Endothelial cell of umbilical vein (primary cell): ENCODE data around the gene MYBBP1A. TPM values are rescaled to one million over a fixed set of nuclear protein-coding genes. Genes with fewer than 3 reads are reported as not detected.

Experiments
- BruUV-seq: library from RNA; stranded (reverse); fragments of 400-500 nt; replicated peaks from 2 replicates; lab custom pipeline; 2021; lab: Mats Ljungman, UMichigan
- CTCF ChIA-PET: fragments of 300-600, 350-600 bp; sonication (Branson Sonifier 250); formaldehyde crosslinking; loops from one replicate; lab custom pipeline; 2021; ENCODE audit warnings: antibody characterized with exemption, inconsistent platforms; lab: Charles Lee
- POLR2A ChIA-PET: fragments of 300-600, 350-600 bp; sonication (Branson Sonifier 250); formaldehyde crosslinking; loops from one replicate; lab custom pipeline; 2021; ENCODE audit warnings: antibody characterized with exemption, inconsistent platforms; lab: Charles Lee
- DNase-seq: peaks from one replicate; pipeline ENCODE4 v3.0.0-alpha.2; 2011; ENCODE audit warnings: low read depth, low spot score
- FAIRE-seq: peaks from 2 replicates; lab custom pipeline; 2011; peaks lifted over from hg19 to GRCh38; lab: Jason Lieb, UNC
- H2AFZ ChIP-seq: 2 replicates; pipeline ENCODE4 v1.6.0; 2012; ENCODE audit warnings: low read depth, low read length, control low read depth, inconsistent platforms
- H3K27ac ChIP-seq: 2 replicates; pipeline ENCODE4 v1.5.1; 2011; ENCODE audit warnings: low read depth, mild to moderate bottlenecking, control low read depth, low read length, moderate library complexity; ENCODE audit not compliant: insufficient read depth
- H3K27me3 ChIP-seq, 2 experiments: 2 replicates each; pipeline versions ENCODE4 v1.6.0 to v1.6.1; 2011; ENCODE audit warnings: low read length in 2 of 2, mixed read lengths in 1 of 2; ENCODE audit not compliant: control insufficient read depth in 2 of 2, insufficient read depth in 2 of 2
- H3K36me3 ChIP-seq, 2 experiments: 2 replicates in 1 of 2; 3 replicates in 1 of 2; pipeline ENCODE4 v1.5.1; 2011; ENCODE audit warnings: low read length in 2 of 2, mild to moderate bottlenecking in 1 of 2, moderate library complexity in 1 of 2; ENCODE audit not compliant: control insufficient read depth in 2 of 2, insufficient read depth in 2 of 2; ENCODE audit errors: extremely low read depth in 1 of 2
- H3K4me1 ChIP-seq: 3 replicates; pipeline ENCODE4 v1.5.1; 2011; ENCODE audit warnings: mild to moderate bottlenecking, low read length; ENCODE audit not compliant: control insufficient read depth, insufficient read depth; ENCODE audit errors: extremely low read depth
- H3K4me2 ChIP-seq: 2 replicates; pipeline ENCODE4 v1.6.1; 2011; ENCODE audit warnings: low read length, control low read depth, mixed read lengths; ENCODE audit not compliant: insufficient read depth
- H3K4me3 ChIP-seq, 3 experiments: fragments of 200-600 bp in 1 of 3; sonication (generic), shearing (Covaris generic) in 1 of 3; replicated peaks in 1 of 3; 2 replicates each; pipeline ENCODE4 v1.5.1; 2011 to 2016; ENCODE audit warnings: control low read depth in 3 of 3, low read length in 3 of 3, mild to moderate bottlenecking in 2 of 3, inconsistent platforms in 1 of 3, low read depth in 1 of 3, moderate library complexity in 1 of 3; ENCODE audit not compliant: insufficient read depth in 1 of 3
- H3K79me2 ChIP-seq: 2 replicates; pipeline ENCODE4 v1.6.0; 2012; ENCODE audit warnings: low read length, inconsistent platforms; ENCODE audit not compliant: control insufficient read depth, insufficient read depth
- H3K9ac ChIP-seq: replicated peaks from 2 replicates; pipeline ENCODE3; 2011; ENCODE audit warnings: low read length, control low read depth; ENCODE audit not compliant: insufficient read depth; ENCODE audit errors: extremely low read depth
- H3K9me1 ChIP-seq: replicated peaks from 3 replicates; pipeline ENCODE4 v1.6.0; 2011; ENCODE audit warnings: mild to moderate bottlenecking, low read length; ENCODE audit not compliant: control insufficient read depth, insufficient read depth; ENCODE audit errors: extremely low read depth
- H3K9me3 ChIP-seq: replicated peaks from 2 replicates; pipeline ENCODE4 v1.5.1; 2012; ENCODE audit warnings: low read length, inconsistent platforms; ENCODE audit not compliant: control insufficient read depth, insufficient read depth
- H4K20me1 ChIP-seq: replicated peaks from 2 replicates; pipeline ENCODE3; 2011; ENCODE audit warnings: mild to moderate bottlenecking, low read length; ENCODE audit not compliant: control insufficient read depth, insufficient read depth; ENCODE audit errors: extremely low read depth
- EZH2 ChIP-seq: IDR thresholded peaks from 2 replicates; pipeline ENCODE4 v1.6.1; 2012; ENCODE audit warnings: borderline replicate concordance, low read depth, mild to moderate bottlenecking, moderate library complexity, low read length, inconsistent platforms; ENCODE audit not compliant: severe bottlenecking
- FOS ChIP-seq: IDR thresholded peaks from 2 replicates; pipeline ENCODE4 v1.6.1; 2011; ENCODE audit warnings: mild to moderate bottlenecking, low read length, moderate library complexity, borderline replicate concordance; ENCODE audit not compliant: insufficient read depth
- GATA2 ChIP-seq: IDR thresholded peaks from 2 replicates; pipeline ENCODE4 v1.7.0; 2011; ENCODE audit warnings: low read depth, mild to moderate bottlenecking, moderate library complexity, mixed read lengths, low read length; ENCODE audit not compliant: insufficient read length, insufficient read depth
- JUN ChIP-seq: IDR thresholded peaks from 2 replicates; pipeline ENCODE4 v1.6.1; 2011; ENCODE audit warnings: borderline replicate concordance, low read depth; ENCODE audit not compliant: insufficient read length, insufficient read depth
- MYC ChIP-seq: IDR thresholded peaks from one replicate; pipeline ENCODE4 v1.6.1; 2011; ENCODE audit warnings: mild to moderate bottlenecking, low read depth, low read length
- POLR2A ChIP-seq: IDR thresholded peaks from 2 replicates; pipeline ENCODE4 v1.6.1; 2012; ENCODE audit warnings: low read depth, mild to moderate bottlenecking, control low read depth, low read length
- POLR2AphosphoS5 ChIP-seq: IDR thresholded peaks from 2 replicates; pipeline ENCODE4 v1.6.1; 2012; ENCODE audit warnings: low read depth, mild to moderate bottlenecking, control low read depth, low read length, moderate library complexity; ENCODE audit not compliant: insufficient read depth
- dilution Hi-C: fragments of 300-500 bp; cut with MboI; formaldehyde crosslinking; loops from one replicate; pipeline ENCODE4 v1.15.0; 2019; ENCODE audit warnings: low sequenced_read_pairs; ENCODE audit not compliant: extremely low pct_ligation_motif_present
- intact Hi-C: fragments of 100-400 bp; cut with micrococcal nuclease; formaldehyde crosslinking; loops from one replicate; pipeline ENCODE4 v1.10.0; 2022
- polyA plus RNA-seq, 4 experiments: library from polyadenylated mRNA; depleted of rRNA in 3 of 4; stranded (reverse) in 3 of 4; unstranded in 1 of 4; fragments of >200 nt; gene quantifications; 2 replicates each; pipeline versions ENCODE4 v1.2.1 to v1.2.3, GENCODE V29; 2011 to 2012; ENCODE audit warnings: missing spikeins in 1 of 4
- total RNA-seq: library from RNA; stranded (reverse); gene quantifications from 2 replicates; pipeline ENCODE4 v1.2.3, GENCODE V29; 2021
- TF ChIP-seq, protein P1 (sequence below): IDR thresholded peaks from 2 replicates; pipeline ENCODE4 v1.6.1; 2011; ENCODE audit not compliant: insufficient read depth, insufficient read length
- TF ChIP-seq, protein P2 (sequence below), 2 donors: IDR thresholded peaks; 1 replicate in 1 of 2; 2 replicates in 1 of 2; pipeline ENCODE4 v1.5.1; 2011; ENCODE audit warnings: low read length in 2 of 2, mild to moderate bottlenecking in 2 of 2, moderate library complexity in 2 of 2, control low read depth in 1 of 2, inconsistent platforms in 1 of 2, low read depth in 1 of 2; ENCODE audit not compliant: insufficient read depth in 1 of 2; ENCODE audit errors: extremely low read depth in 1 of 2

MYBBP1A gene
- total and polyA plus RNA-seq, 2 donors (not counting 3 experiments of a cell fraction or from before 2014, with no cell fraction given), result 26.8 to 79.2 TPM

DNA sequence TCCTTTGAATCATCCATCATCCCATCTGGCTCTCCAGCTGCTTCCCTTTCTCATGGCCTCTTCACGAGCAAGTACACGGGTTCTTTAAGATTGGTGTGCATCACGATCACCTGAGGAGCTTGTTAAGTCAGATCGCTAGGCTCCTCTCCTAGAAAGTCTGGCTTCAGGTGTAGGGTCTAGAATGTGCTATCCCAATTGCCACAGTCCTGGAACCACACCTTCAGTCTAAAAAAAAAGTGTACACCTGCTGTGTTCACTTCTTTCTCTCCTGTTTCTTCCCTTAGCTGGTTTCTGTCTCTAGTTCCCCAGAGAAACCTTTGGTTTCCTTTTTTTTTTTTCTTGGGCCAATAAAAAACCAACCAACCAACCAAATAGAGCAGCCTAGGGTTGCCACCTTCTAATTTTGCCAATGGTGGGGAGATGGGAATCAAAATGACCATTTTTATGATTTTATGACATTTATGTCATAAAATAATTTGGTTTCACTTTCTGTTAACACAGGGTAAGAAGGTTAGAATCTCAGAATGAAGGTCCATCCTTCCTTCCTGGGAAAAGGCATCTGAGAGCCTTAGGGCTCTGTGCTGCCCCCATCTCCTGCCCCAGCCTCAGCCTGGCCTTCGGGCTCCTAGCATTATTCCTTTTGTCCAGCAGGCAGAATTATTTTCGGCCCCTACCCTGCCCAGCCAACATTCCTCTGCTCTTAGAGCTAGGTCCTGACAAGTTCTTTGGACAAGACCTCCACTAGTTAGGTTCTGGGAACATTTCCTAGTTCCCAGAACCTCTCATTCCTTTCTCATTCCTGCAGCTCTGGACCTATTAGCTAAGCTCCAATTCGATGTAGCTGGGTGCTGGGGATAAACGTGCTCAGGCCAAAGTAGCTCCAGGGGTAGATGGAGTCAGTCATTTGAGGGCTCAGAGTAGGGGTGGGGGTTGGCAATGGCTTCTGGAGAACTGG, 7.1 kb upstream of the MYBBP1A start:
- Histone ChIP-seq H4K20me1 (no peaks in the 10 kb centered on the region), H3K4me2 (no peak overlapping the region), H3K9ac (no peak overlapping the region), H2AFZ (no peak overlapping the region), H3K79me2 (no peaks in the 10 kb centered on the region), H3K9me3 (no peaks in the 10 kb centered on the region), H3K36me3 (no peaks in the 10 kb centered on the region), H3K4me1 (no peaks in the 10 kb centered on the region), H3K9me1 (no peaks in the 10 kb centered on the region), H3K27ac (no peak overlapping the region), H3K4me3 (no peak overlapping the region), H3K27me3 (peaks cover 0 to 1% of the 10 kb centered on the region in 2 experiments)
- TF ChIP-seq, protein P1, sequence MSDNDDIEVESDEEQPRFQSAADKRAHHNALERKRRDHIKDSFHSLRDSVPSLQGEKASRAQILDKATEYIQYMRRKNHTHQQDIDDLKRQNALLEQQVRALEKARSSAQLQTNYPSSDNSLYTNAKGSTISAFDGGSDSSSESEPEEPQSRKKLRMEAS, result no peak
- TF ChIP-seq POLR2AphosphoS5, result no peak
- TF ChIP-seq GATA2, result no peak
- TF ChIP-seq EZH2, result no peak
- TF ChIP-seq, protein P2, sequence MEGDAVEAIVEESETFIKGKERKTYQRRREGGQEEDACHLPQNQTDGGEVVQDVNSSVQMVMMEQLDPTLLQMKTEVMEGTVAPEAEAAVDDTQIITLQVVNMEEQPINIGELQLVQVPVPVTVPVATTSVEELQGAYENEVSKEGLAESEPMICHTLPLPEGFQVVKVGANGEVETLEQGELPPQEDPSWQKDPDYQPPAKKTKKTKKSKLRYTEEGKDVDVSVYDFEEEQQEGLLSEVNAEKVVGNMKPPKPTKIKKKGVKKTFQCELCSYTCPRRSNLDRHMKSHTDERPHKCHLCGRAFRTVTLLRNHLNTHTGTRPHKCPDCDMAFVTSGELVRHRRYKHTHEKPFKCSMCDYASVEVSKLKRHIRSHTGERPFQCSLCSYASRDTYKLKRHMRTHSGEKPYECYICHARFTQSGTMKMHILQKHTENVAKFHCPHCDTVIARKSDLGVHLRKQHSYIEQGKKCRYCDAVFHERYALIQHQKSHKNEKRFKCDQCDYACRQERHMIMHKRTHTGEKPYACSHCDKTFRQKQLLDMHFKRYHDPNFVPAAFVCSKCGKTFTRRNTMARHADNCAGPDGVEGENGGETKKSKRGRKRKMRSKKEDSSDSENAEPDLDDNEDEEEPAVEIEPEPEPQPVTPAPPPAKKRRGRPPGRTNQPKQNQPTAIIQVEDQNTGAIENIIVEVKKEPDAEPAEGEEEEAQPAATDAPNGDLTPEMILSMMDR (IDR thresholded peaks at IDR 0.05; ENCODE audit: extremely low read depth in 1 of 2, insufficient read depth in 1 of 2, low read depth in 1 of 2, low read length in 2 of 2), result no peak
- no peak for TF ChIP-seq FOS
- TF ChIP-seq MYC, result no peak
- no peak for TF ChIP-seq JUN
- TF ChIP-seq POLR2A, result no peak
- FAIRE-seq (no peak), DNase-seq (no peak)
- intact Hi-C loops, result no loop called here
- ChIA-PET POLR2A (no interaction called here), CTCF (interaction anchor here (0.7 to 1.6 kb wide), 2 partner anchors 10 to 141 kb away, joined by 3 read pairs; no protein-coding TSS in a partner anchor)
- no TSS peak for BruUV-seq
- dilution Hi-C loops, result no loop called here
